HG02588 (cell line): Measurements from ENCODE around the gene NFRKB.
A peak's percentile ranks its signal among the peaks of the same experiment; 100 is the strongest.
"Not testable (repeated sequence)": the region's sequence is repeated elsewhere in the genome, so short reads cannot be mapped to it uniquely, and the experiment has no call there.

ENCODE experiments used
- ATAC-seq: cut with Tn5 transposase; IDR thresholded peaks from one replicate; pipeline ENCODE4 v1.9.1; 2021; ENCODE audit warnings: mild to moderate bottlenecking, moderate library complexity; ENCODE audit not compliant: unreplicated experiment

Gene NFRKB

DNA sequence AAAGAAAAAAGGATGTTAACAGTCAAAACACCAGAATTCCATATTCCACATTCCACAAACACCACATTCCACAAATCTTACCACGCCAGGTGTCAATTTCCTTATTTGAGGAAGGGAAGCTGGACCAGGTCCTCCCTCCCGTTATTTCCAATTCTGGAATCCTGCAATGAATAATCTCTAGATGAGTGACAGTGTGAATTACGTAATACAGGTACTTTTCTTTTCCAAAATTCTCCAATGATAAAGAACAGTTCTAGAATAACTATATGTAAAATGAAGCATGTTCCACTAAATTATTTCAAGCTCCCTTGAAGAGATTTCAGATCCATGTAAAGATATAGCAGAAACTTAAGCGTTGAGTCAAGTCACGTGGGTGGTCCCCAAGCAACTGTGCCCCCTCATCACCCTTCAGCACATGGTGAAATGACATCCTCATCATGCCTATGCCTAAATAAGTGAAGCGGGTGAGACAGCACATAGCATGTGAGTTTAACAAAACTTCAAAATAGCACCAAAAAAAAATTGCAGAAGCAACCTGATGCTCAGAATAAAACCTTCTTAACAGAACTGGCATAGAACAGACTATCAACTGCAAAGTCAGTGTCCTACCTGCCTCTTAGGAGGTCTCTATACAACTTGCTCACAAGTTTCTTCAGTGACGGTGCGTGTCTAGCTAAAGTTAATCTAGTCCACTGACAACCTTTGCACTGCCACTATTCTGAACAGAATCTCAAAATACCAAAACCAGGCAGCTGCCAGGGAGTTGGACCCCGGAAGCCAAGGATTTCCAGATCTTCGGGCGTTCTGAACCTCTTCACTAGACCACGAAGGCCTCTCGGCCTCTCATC is 876 bp downstream of the NFRKB start:
- peak; percentile 12 for ATAC-seq

- ATAC-seq: no peak
Measured at GRCh38 chr11:129888451-129888850, 6.9 kb downstream of the NFRKB start.

GRCh38 chr11:129885381-129885780 is 10.0 kb downstream of the NFRKB start:
- ATAC-seq: no peak

DNA sequence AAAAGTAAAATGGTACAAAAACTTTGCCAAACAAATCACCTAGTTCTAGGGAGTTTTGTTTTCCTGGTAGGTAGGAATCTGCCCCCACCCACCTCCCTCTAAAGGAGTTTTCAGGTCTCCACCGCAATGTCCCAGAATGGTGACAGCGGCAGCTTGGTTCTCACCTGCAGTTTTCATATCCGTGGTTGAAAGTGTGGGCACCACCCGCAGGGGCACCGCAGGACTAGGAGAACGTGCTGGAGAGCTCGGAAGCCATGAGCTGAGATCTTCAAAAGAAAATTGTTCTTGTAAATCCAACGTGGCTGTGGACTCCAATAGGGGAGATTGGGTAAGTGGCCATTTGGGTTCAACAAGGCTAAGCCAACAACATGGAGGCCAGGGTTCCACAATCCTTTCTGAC is 10.8 kb downstream of the NFRKB start:
- ATAC-seq: no peak

DNA sequence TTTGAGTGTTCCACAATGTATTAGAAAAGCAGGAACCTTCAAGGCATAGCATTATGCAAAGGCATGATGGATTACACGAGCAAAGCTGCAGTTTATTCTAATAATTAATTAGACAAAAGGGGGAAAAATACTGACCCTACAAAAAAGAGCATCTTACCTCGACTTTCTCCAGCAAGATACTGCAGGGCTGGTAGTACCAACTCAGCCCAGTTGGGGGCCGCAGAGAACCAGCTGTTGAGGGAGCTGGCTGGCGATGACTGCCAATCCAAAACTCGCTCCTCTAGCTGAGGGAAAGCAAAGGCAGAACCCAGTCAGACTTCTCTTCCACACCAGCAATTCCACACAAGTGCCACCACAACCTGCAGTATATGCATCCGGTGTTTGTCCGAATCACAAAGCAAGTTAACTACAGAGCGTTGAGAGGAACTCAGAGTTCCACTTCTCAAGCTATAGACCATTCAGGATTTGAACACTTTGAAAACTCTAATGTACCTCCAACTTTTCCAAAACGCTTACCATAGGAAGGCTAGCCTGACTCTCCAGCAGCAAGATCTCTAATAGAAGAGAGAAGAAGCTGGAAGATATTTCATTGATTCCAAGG is 13.7 kb downstream of the NFRKB start:
- no peak for ATAC-seq

- no peak for ATAC-seq
Measured at GRCh38 chr11:129880311-129880710, 15.1 kb downstream of the NFRKB start.

DNA sequence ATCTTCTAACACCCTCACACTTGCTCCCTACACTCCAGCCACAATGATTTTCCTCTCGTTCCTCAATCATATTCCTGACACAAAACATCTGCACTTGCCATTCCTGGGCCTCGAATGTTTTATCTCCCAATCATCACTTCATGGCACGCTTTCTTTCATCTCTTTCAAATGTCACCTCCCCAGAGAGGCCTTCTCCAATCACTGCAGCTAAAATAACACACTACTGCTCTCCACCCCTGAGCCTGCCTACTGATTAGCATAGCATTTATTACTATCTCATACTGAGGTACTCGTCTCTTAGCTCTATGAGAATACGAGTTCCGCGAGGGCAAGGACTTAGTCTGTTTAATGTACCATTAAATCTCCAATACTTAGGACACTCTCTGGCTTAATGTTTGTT is 23.5 kb downstream of the NFRKB start:
- ATAC-seq: no peak

- ATAC-seq: not testable (repeated sequence)
Measured at GRCh38 chr11:129868626-129869025, 26.8 kb downstream of the NFRKB start.

DNA sequence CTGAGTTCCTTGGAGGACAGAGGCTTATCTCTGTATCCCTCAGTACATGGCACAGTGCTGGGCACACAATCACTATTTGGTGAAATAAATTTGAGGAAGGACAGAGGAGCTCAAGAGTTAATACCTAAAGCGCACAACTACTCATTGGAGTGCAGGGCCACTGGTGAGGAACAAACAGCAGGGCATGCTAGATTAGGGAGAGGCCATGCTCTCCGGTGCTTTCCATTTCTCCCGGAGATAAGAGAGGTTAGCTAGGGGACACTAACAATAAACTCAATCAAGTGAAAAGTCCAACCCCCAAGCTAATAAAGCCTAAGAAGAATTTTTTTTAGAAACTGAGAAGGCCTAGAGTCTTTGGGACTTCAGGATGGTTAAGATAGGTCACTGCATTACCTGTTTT is 29.1 kb downstream of the NFRKB start:
- no peak for ATAC-seq

GRCh38 chr11:129865701-129866100 is 29.7 kb downstream of the NFRKB start:
- no peak for ATAC-seq

DNA sequence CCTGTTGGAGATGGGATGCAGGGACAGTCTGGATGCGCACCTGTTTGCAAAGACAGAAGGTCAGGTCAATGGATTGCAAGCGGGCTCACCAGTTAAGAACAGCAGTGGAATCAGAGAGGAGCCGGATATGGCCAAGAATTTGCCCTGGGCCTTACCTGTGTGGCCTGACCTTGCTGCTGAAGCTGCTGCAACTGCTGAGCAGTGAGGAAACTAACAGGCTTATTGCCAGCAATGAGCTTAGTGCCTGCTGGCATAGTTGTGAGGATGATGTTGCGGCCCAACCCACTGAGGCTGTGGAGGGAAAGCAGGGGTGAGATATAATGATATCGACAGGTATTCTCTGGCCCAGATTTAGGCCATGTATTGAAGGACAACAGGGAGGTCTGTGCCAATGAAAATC is 30.6 kb downstream of the NFRKB start:
- ATAC-seq: no peak

DNA sequence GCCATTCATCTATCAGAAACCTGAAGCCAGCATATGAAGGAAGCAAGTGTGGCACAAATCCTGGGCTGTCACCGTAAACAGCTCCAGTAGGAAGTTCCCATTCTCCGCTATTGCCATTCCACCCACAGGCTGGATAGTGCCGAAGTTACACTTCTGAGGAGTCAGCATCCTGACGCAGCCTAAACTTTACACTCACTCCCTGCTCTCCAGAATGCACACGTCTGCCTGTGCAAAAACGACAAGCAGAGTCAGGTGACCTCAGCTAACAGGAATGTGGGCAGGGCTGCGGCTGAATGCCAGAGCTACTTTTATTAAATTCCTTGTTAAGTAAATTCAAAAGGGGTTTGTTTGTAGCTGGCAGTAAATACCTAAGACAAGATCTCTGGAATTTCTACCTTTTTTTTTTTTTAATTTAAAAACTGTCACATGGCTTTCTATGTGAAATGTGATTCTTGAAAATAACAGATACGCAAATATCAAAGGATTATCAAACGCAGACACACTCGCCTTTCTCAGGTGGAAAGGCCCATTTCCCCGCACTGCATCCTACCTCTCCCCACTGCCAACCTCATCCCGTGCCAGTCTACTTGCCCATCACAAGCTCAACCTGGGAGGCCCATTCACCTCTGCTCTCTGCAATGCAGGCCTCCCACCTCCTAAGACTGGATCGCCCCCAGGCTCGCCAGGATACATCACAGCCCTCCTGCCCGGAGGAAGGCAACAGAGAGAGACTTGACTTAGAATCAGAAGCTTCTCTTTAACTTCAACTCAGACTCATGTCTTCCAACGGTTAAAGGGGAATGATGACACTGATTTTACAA is 33.5 kb downstream of the NFRKB start:
- ATAC-seq: no peak

DNA sequence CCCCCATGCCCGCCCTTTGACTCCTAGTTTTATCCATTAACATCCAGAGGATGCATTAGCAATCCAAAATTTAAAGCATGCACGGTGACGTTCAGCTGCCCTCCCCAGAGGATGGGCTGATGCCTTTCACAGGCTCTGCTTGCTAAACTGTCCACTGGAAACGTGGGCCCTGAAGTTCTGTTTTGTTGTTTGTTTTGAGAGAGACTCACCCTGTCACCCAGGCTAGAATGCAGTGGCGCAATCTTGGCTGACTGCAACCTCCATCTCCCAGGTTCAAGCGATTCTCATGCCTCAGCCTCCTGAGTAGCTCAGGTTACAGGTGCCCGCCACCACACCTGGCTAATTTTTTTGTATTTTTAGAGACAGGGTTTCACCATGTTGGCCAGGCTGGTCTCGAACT is 39.3 kb downstream of the NFRKB start:
- ATAC-seq: no peak

GRCh38 chr11:129855086-129855485 is 40.3 kb downstream of the NFRKB start:
- ATAC-seq: no peak

DNA sequence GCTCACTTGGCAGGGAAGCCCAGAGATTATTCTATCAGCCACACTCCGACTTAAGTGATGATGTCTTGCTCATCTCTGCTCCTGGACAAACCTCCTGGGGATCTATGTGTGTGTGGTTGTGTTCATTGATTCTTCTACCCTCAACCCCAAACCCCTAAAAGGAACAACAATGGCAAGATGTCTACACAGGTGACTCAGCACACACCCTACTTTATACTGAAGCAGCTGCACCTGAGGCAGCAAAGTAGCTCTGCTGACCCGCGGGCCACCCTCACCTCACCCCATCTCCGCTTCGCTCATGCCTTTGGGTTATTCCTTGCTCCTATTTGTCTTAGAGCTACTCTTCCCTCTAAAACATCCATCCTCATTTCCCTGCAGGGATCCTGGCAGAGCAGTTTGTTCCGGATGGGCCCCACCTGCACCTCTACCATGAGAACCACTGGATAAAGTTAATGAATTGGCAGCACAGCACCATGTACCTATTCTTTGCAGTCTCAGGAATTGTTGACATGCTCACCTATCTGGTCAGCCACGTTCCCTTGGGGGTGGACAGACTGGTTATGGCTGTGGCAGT is 41.1 kb downstream of the NFRKB start:
- no peak for ATAC-seq

DNA sequence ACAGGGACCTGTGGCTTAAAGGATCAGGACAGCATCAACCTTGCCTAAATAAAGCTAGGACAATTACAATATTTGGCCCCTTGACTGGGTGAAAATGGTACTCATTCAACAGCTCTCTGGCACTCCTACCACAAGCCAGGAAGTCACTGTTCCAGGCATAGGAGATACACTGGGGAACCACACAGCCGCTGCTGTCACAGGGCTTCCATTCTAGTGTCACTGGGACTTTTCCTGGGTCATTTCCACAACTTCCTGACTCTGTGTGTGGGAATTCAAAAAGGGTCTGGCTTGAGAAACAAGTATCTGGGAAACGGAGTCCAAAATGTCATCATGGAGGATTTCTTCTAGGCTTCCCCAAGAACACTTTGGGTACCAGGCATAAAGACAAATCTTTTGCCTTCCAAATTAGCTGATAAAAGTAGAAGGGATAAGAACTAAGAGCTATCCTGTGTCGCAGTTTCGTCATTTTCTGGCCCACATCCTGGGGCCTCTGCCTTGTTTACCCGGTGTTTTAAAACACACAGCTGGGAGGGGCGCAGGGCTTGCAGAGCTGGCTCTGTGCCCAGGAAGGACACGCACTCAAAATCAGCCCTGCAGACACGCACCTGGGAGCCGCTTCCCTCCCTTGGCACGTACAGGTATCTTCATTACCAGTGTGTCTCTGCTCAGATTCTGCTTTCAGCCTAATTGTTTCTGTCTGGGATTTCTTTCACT is 41.7 kb downstream of the NFRKB start:
- ATAC-seq: no peak

DNA sequence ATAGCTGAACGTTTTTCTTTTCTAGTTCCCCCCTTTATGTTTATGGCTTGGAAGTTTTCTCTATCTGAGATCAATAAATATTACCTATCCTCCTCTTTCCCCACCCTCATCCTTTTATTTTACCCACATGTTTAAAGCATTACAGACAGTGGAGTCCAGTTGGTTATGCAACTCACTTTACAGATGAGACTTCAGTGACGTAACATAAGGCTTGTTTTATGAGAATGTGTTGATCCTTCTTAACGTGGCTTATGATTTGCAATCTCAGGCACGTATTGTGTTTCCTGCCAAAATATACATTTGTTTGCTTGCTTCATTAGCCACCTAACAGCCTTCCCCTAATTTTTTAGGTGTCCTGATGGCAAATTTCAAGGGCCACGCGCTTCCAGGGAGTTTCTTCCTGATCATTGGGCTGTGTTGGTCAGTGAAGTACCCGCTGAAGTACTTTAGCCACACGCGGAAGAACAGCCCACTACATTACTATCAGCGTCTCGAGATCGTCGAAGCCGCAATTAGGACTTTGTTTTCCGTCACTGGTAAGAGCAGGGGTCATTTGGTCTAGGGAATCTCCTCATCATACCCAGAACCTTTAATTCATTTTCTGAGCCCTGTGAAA is 43.1 kb downstream of the NFRKB start:
- ATAC-seq: no peak

GRCh38 chr11:129849447-129850130 is 45.8 kb downstream of the NFRKB start:
- ATAC-seq: no peak

GRCh38 chr11:129847361-129847760 is 48.0 kb downstream of the NFRKB start:
- ATAC-seq: not testable (repeated sequence)
